ENCODE measurements around the gene MCOLN2. TPM values are rescaled to one million over a fixed set of nuclear protein-coding genes. Genes with fewer than 3 reads are reported as not detected.

MCOLN2 gene
- total and polyA plus RNA-seq, 2 of the 4 experiments (the other 2 are of a cell fraction), result 0.43 to 0.54 TPM

Other genes with a start within 250 kb of the MCOLN2 start
- 0.18 and 0.28 TPM in 2 replicates for gene LPAR3, start 103.9 kb downstream of the MCOLN2 start, total RNA-seq (2012; rRNA removed)
- gene LPAR3, start 103.9 kb downstream of the MCOLN2 start, polyA plus RNA-seq (2012; rRNA removed), result 0.07 and 0.09 TPM in 2 replicates
- not detected in 2 replicates for gene MCOLN3, start 51.4 kb upstream of the MCOLN2 start, total RNA-seq (2012; rRNA removed)
- gene MCOLN3, start 51.4 kb upstream of the MCOLN2 start, polyA plus RNA-seq (2012; rRNA removed), result 0.03 TPM in 1 of 2 replicates, not detected in the other
- gene SYDE2, start 203.9 kb upstream of the MCOLN2 start, total RNA-seq (2012; rRNA removed), result 10.0 and 11.7 TPM in 2 replicates
- 1.7 and 1.8 TPM in 2 replicates for gene SYDE2, start 203.9 kb upstream of the MCOLN2 start, polyA plus RNA-seq (2012; rRNA removed)

All from IMR-90 (cell line).